IMR-90 (cell line): ENCODE measurements around the gene SPINT2. TPM values are rescaled to one million over a fixed set of nuclear protein-coding genes. Genes with fewer than 3 reads are reported as not detected.

ENCODE experiments used
- ATAC-seq: fragments of 200-7000 bp; cut with Tn5 transposase; 2 replicates; pipeline ENCODE4 v1.9.1; 2020; ENCODE audit warnings: low read depth, mild to moderate bottlenecking, moderate library complexity
- BruUV-seq: library from RNA; stranded (reverse); fragments of 400-500 nt; replicated peaks from 2 replicates; lab custom pipeline; 2021; lab: Mats Ljungman, UMichigan
- CTCF ChIA-PET: fragments of 300-600 bp; formaldehyde crosslinking; extraction: SDS; loops from one replicate; lab custom pipeline; 2021; ENCODE audit warnings: antibody characterized with exemption; lab: Yijun Ruan, JAX
- POLR2A ChIA-PET: fragments of 300-600 bp; sonication (Branson Sonifier 250); formaldehyde crosslinking; loops from one replicate; lab custom pipeline; 2022; ENCODE audit warnings: antibody characterized with exemption; ENCODE audit not compliant: unreplicated experiment; lab: Charles Lee
- DNase-seq: peaks from one replicate; pipeline ENCODE4 v3.0.0; 2013
- H2AFZ ChIP-seq: replicated peaks from 2 replicates; pipeline ENCODE3; 2013; ENCODE audit warnings: low read length, mild to moderate bottlenecking; ENCODE audit not compliant: poor library complexity
- H2AK5ac ChIP-seq: 2 replicates; pipeline ENCODE4 v1.6.1; 2013; ENCODE audit warnings: low read depth, low read length, inconsistent platforms
- H2AK9ac ChIP-seq: replicated peaks from 2 replicates; pipeline ENCODE3; 2013; ENCODE audit warnings: mild to moderate bottlenecking, low read depth, low read length, moderate library complexity; ENCODE audit not compliant: poor library complexity
- H2BK120ac ChIP-seq: 2 replicates; pipeline ENCODE4 v1.6.1; 2013; ENCODE audit warnings: low read depth, low read length, inconsistent platforms
- H2BK15ac ChIP-seq: 3 replicates; pipeline ENCODE4 v1.6.1; 2013; ENCODE audit warnings: low read depth, low read length, inconsistent platforms
- H2BK20ac ChIP-seq: 2 replicates; pipeline ENCODE4 v1.6.1; 2013; ENCODE audit warnings: low read depth, mild to moderate bottlenecking, inconsistent platforms, low read length, moderate library complexity
- H2BK5ac ChIP-seq: 2 replicates; pipeline ENCODE4 v1.6.1; 2013; ENCODE audit warnings: mild to moderate bottlenecking, low read depth, low read length, inconsistent platforms; ENCODE audit not compliant: poor library complexity, severe bottlenecking
- H3K14ac ChIP-seq: replicated peaks from 2 replicates; pipeline ENCODE4 v1.6.1; 2013; ENCODE audit warnings: low read depth, low read length, inconsistent platforms
- H3K18ac ChIP-seq: 2 replicates; pipeline ENCODE4 v1.6.1; 2013; ENCODE audit warnings: low read depth, low read length, control low read depth
- H3K23ac ChIP-seq: 2 replicates; pipeline ENCODE4 v1.6.1; 2013; ENCODE audit warnings: low read depth, low read length, inconsistent platforms
- H3K27ac ChIP-seq: 2 replicates; pipeline ENCODE4 v1.5.1; 2013; ENCODE audit warnings: mild to moderate bottlenecking, control low read depth, low read length; ENCODE audit not compliant: insufficient read depth
- H3K27me3 ChIP-seq: 2 replicates; pipeline ENCODE4 v1.6.1; 2013; ENCODE audit warnings: low read length; ENCODE audit not compliant: control insufficient read depth, insufficient read depth
- H3K36me3 ChIP-seq: 2 replicates; pipeline ENCODE4 v1.6.1; 2013; ENCODE audit warnings: low read length, mixed read lengths; ENCODE audit not compliant: control insufficient read depth, insufficient read depth
- H3K4ac ChIP-seq: 2 replicates; pipeline ENCODE4 v1.6.1; 2013; ENCODE audit warnings: low read depth, low read length, inconsistent platforms
- H3K4me1 ChIP-seq: 2 replicates; pipeline ENCODE4 v1.6.1; 2013; ENCODE audit warnings: low read length, mixed read lengths; ENCODE audit not compliant: control insufficient read depth, insufficient read depth
- H3K4me2 ChIP-seq: 2 replicates; pipeline ENCODE4 v1.6.1; 2013; ENCODE audit warnings: low read depth, mild to moderate bottlenecking, control low read depth, low read length, moderate library complexity
- H3K4me3 ChIP-seq: 2 replicates; pipeline ENCODE4 v1.5.1; 2013; ENCODE audit warnings: low read depth, mild to moderate bottlenecking, control low read depth, low read length, moderate library complexity; ENCODE audit not compliant: insufficient read depth
- H3K56ac ChIP-seq: 2 replicates; pipeline ENCODE4 v1.6.1; 2013; ENCODE audit warnings: low read length, inconsistent platforms; ENCODE audit not compliant: insufficient read depth; ENCODE audit errors: extremely low read depth
- H3K79me1 ChIP-seq, 2 experiments: 2 replicates each; pipeline ENCODE4 v1.6.1; 2013; ENCODE audit warnings: low read length in 2 of 2, inconsistent platforms in 1 of 2, low read depth in 1 of 2
- H3K9ac ChIP-seq: 2 replicates; pipeline ENCODE4 v1.6.1; 2013; ENCODE audit warnings: low read depth, low read length, control low read depth
- H3K9me1 ChIP-seq: 2 replicates; pipeline ENCODE4 v1.6.1; 2013; ENCODE audit warnings: low read length, inconsistent platforms; ENCODE audit not compliant: insufficient read depth
- H3K9me3 ChIP-seq: 2 replicates; pipeline ENCODE4 v1.6.1; 2013; ENCODE audit warnings: low read length; ENCODE audit not compliant: control insufficient read depth, insufficient read depth
- H4K20me1 ChIP-seq: 2 replicates; pipeline ENCODE4 v1.6.1; 2013; ENCODE audit warnings: low read length, inconsistent platforms; ENCODE audit not compliant: insufficient read depth
- H4K5ac ChIP-seq: 2 replicates; pipeline ENCODE4 v1.6.1; 2013; ENCODE audit warnings: mild to moderate bottlenecking, low read depth, low read length, control low read depth
- H4K8ac ChIP-seq, 2 experiments: 2 replicates each; pipeline ENCODE4 v1.6.1; 2013; ENCODE audit warnings: low read depth in 2 of 2, low read length in 2 of 2, control low read depth in 1 of 2, inconsistent platforms in 1 of 2
- H4K91ac ChIP-seq: 2 replicates; pipeline ENCODE4 v1.6.1; 2013; ENCODE audit warnings: low read depth, low read length, inconsistent platforms; ENCODE audit not compliant: insufficient read depth
- BHLHE40 ChIP-seq: fragments of 150-350 bp; IDR thresholded peaks from 2 replicates; pipeline ENCODE4 v1.6.1; 2016; ENCODE audit warnings: mild to moderate bottlenecking, low read depth, low read length
- CEBPB ChIP-seq: IDR thresholded peaks from 2 replicates; pipeline ENCODE4 v1.6.1; 2012; ENCODE audit warnings: low read depth, low read length, improper control_type of control experiment
- CTCF ChIP-seq: conservative IDR thresholded peaks from 2 replicates; pipeline ENCODE4 v1.5.1; 2012; ENCODE audit warnings: mild to moderate bottlenecking, low read depth, low read length, improper control_type of control experiment
- ELK1 ChIP-seq: fragments of 150-350 bp; IDR thresholded peaks from 2 replicates; pipeline ENCODE4 v1.6.1; 2016; ENCODE audit warnings: low read depth, mild to moderate bottlenecking, low read length, moderate library complexity, borderline replicate concordance
- FOS ChIP-seq: fragments of 150-350 bp; IDR thresholded peaks from 2 replicates; pipeline ENCODE4 v1.6.1; 2016; ENCODE audit warnings: low read depth, low read length
- MAZ ChIP-seq: IDR thresholded peaks from 2 replicates; pipeline ENCODE4 v1.6.1; 2012; ENCODE audit warnings: low read depth, mild to moderate bottlenecking, low read length, improper control_type of control experiment, moderate library complexity, borderline replicate concordance
- MXI1 ChIP-seq: IDR thresholded peaks from 2 replicates; pipeline ENCODE4 v1.6.1; 2012; ENCODE audit warnings: low read depth, mild to moderate bottlenecking, low read length, moderate library complexity, borderline replicate concordance
- POLR2A ChIP-seq: IDR thresholded peaks from 2 replicates; pipeline ENCODE4 v1.6.1; 2012; ENCODE audit warnings: mild to moderate bottlenecking, low read depth, low read length
- RAD21 ChIP-seq: IDR thresholded peaks from 2 replicates; pipeline ENCODE4 v1.6.1; 2012; ENCODE audit warnings: low read length, improper control_type of control experiment
- RCOR1 ChIP-seq: IDR thresholded peaks from 2 replicates; pipeline ENCODE4 v1.6.1; 2012; ENCODE audit warnings: mild to moderate bottlenecking, low read length, improper control_type of control experiment; ENCODE audit not compliant: insufficient replicate concordance
- RFX5 ChIP-seq: IDR thresholded peaks from 2 replicates; pipeline ENCODE4 v1.8.0; 2012; ENCODE audit warnings: low read depth, mild to moderate bottlenecking, low read length, moderate library complexity
- WGBS, 2 experiments: methylation state at CpG; one replicate each; pipeline versions ENCODE4 v1.1.5 to v1.1.7; 2013; ENCODE audit warnings: missing lambda C conversion rate in 2 of 2; ENCODE audit not compliant: insufficient read length in 1 of 2; ENCODE audit errors: extremely low coverage in 2 of 2; 5-methylcytosine and 5-hydroxymethylcytosine counted together
- dilution Hi-C: fragments of 300-500 bp; cut with HindIII; formaldehyde crosslinking; loops from one replicate; pipeline ENCODE4 v1.14.3; 2018; ENCODE audit warnings: low sequenced_read_pairs; ENCODE audit not compliant: unreplicated experiment
- in situ Hi-C: fragments of 300-500 bp; cut with MboI; formaldehyde crosslinking; loops from 3 replicates; pipeline ENCODE4 v1.14.3; 2019; ENCODE audit warnings: low sequenced_read_pairs, inconsistent platforms, mixed read lengths
- intact Hi-C: fragments of 100-400 bp; cut with micrococcal nuclease; formaldehyde crosslinking; loops from 2 replicates; pipeline ENCODE4 v1.10.0; 2022
- polyA plus RNA-seq, 3 experiments: library from polyadenylated mRNA; depleted of rRNA; stranded (reverse); fragments of >200 nt; gene quantifications; 2 replicates each; pipeline ENCODE4 v1.2.3, GENCODE V29; 2012; ENCODE audit warnings: low replicate concordance in 1 of 3
- total RNA-seq: library from RNA; depleted of rRNA; stranded (reverse); fragments of >200 nt; gene quantifications from 2 replicates; pipeline ENCODE4 v1.2.3, GENCODE V29; 2012
- TF ChIP-seq, protein P1 (sequence below): fragments of 150-350 bp; IDR thresholded peaks from 2 replicates; pipeline ENCODE4 v1.6.1; 2017; ENCODE audit warnings: mild to moderate bottlenecking, antibody characterized with exemption, low read length, low read depth

Gene SPINT2
- total and polyA plus RNA-seq, 2 of the 4 experiments (the other 2 are of a cell fraction), result 0.54 to 1.2 TPM

- in situ Hi-C loops, result no loop called here
Observed at GRCh38 chr19:38290631-38291147, 26.3 kb downstream of the SPINT2 start.

More at GRCh38 chr19:38290631-38291147, 26.3 kb downstream of the SPINT2 start:
- CTCF ChIA-PET, result interaction anchor here (0.8 to 1.3 kb wide), 2 partner anchors 39 to 46 kb away, joined by 3 read pairs; no protein-coding TSS in a partner anchor
- Histone ChIP-seq H3K4me2 (no peak overlapping the region), H3K9ac (no peak overlapping the region), H3K4ac (peak overlapping the region; percentile 73), H4K5ac (peak overlapping the region; percentile 38), H2AK5ac (peak overlapping the region; percentile 86), H2BK5ac (peak overlapping the region; percentile 77), H2BK15ac (peak overlapping the region; percentile 60; the same call in 2 of the 3 replicates), H3K9me3 (no peaks in the 10 kb centered on the region), H3K36me3 (no peaks in the 10 kb centered on the region), H4K20me1 (no peaks in the 10 kb centered on the region), H4K91ac (peak overlapping the region; percentile 92), H3K23ac (0 out of 2 replicates have a peak overlapping the region, but pooled peaks have one; percentile 11), H2BK20ac (peak overlapping the region; percentile 72), H3K27ac (peak overlapping the region; percentile 48), H3K27me3 (no peaks in the 10 kb centered on the region), H2AK9ac (peak overlapping the region; percentile 2), H4K8ac (peak overlapping the region; percentile 19 to 90), H3K18ac (peak overlapping the region; percentile 25), H3K9me1 (peaks cover 12% of the 10 kb centered on the region), H3K56ac (peak overlapping the region; percentile 23; the same call in 1 of the 2 replicates), H3K79me1 (no peaks in the 10 kb centered on the region), H3K4me3 (no peak overlapping the region), H2AFZ (peak overlapping the region; percentile 82), H2BK120ac (peak overlapping the region; percentile 80), H3K14ac (peak overlapping the region; percentile 23), H3K4me1 (peaks cover 23% of the 10 kb centered on the region)
- POLR2A ChIA-PET, result no interaction called here
- dilution Hi-C loops (no loop called here), intact Hi-C loops (no loop called here)
- TF ChIP-seq FOS (peak; percentile 93), MAZ (peak; percentile 64; the same call in 1 of the 2 replicates), POLR2A (peak; percentile 59; the same call in 1 of the 2 replicates), CEBPB (peak; percentile 56; the same call in 1 of the 2 replicates), CTCF (no peak), MXI1 (peak; percentile 63; the same call in 1 of the 2 replicates), RCOR1 (peak; percentile 86), RFX5 (no peak), RAD21 (peak; percentile 8; the same call in 1 of the 2 replicates), BHLHE40 (peak; percentile 80), ELK1 (no peak)
- TF ChIP-seq, protein P1, sequence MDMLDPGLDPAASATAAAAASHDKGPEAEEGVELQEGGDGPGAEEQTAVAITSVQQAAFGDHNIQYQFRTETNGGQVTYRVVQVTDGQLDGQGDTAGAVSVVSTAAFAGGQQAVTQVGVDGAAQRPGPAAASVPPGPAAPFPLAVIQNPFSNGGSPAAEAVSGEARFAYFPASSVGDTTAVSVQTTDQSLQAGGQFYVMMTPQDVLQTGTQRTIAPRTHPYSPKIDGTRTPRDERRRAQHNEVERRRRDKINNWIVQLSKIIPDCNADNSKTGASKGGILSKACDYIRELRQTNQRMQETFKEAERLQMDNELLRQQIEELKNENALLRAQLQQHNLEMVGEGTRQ, result peak; percentile 21; the same call in 1 of the 2 replicates
- DNase-seq (peak; percentile 98), ATAC-seq (peak; percentile 99)
- BruUV-seq, result no TSS peak
- WGBS, 2 experiments, result 21% methylated on average over 9 of the region's 13 CpGs; no CpG with 5 or more reads in 1 of the 2 experiments
